Stimulated activated memory B cell treated with anti-CD40 and anti-IgM and Interleukin-4, amounts not matched to agents 10 μg/mL and 1 μg/mL and 100 μg/mL, for 72 hours (primary cell): Measurements from ENCODE around the gene AAK1.
A peak's percentile ranks its signal among the peaks of the same experiment; 100 is the strongest.

ENCODE experiments used
- ATAC-seq: fragments of 150-1000 bp; cut with Tn5 transposase; 2 replicates; pipeline ENCODE4 v1.10.0; 2021
- H3K27ac Mint-ChIP-seq: one replicate; pipeline ENCODE4 v1.8.0; 2022; ENCODE audit warnings: mild to moderate bottlenecking, mixed read lengths
- H3K27me3 Mint-ChIP-seq: one replicate; pipeline ENCODE4 v1.8.0; 2022; ENCODE audit warnings: mixed read lengths
- H3K36me3 Mint-ChIP-seq: one replicate; pipeline ENCODE4 v1.8.0; 2022; ENCODE audit warnings: mixed read lengths
- H3K4me1 Mint-ChIP-seq: one replicate; pipeline ENCODE4 v1.8.0; 2022; ENCODE audit warnings: mixed read lengths
- H3K4me3 Mint-ChIP-seq: one replicate; pipeline ENCODE4 v1.8.0; 2022; ENCODE audit warnings: mild to moderate bottlenecking, moderate library complexity, mixed read lengths
- H3K9me3 Mint-ChIP-seq: one replicate; pipeline ENCODE4 v1.8.0; 2022; ENCODE audit warnings: mixed read lengths

Gene AAK1

DNA sequence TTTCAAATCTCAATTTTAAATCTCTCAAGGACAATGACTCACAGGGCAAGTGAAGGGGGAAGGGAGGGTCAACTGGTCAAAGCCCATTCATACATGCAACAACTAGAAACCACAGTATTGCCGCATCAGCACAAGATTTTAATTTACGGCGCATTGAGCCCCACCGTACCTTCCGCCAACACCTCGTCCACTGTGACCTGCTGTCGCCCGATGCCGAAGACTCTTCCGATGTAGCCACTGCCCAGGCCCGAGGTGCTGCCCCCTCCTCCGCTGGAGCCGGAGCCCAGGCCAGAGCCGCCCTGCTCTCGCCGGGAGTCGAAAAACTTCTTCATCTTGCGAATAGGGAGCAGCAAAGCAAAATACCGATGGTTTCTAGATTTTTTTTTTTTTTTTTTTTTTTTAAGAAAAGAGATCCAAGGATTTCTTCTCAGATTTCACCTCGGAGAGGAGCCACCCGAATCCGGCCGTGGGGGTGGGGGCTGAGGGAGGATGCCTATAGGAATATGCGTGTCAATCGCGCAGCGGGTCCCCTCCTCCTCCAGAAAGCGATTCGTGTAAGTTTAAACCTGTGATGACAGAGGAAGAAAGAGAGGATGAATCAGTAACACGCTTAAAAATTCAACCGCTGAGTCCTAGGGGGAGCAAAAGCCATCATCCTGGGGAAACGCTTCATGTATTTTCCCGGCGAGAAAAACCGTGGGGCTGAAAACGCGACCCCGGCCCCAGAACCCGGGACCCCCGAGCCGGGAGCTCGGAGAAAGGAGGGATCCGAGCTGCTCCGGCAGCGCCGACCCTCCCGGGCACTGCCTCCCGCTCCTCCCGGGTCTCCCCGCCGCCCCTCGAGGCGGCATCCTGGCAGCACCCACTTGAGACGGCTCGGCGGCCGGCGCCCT is 584 bp downstream of the AAK1 start:
- Mint-ChIP-seq H3K27me3 (peaks cover 79% of the 10 kb centered on the region), H3K4me3 (peak overlapping the region; percentile 88), H3K27ac (peak overlapping the region; percentile 84), H3K4me1 (peaks cover 25% of the 10 kb centered on the region), H3K36me3 (no peaks in the 10 kb centered on the region), H3K9me3 (no peaks in the 10 kb centered on the region)
- ATAC-seq = peak; percentile 16

DNA sequence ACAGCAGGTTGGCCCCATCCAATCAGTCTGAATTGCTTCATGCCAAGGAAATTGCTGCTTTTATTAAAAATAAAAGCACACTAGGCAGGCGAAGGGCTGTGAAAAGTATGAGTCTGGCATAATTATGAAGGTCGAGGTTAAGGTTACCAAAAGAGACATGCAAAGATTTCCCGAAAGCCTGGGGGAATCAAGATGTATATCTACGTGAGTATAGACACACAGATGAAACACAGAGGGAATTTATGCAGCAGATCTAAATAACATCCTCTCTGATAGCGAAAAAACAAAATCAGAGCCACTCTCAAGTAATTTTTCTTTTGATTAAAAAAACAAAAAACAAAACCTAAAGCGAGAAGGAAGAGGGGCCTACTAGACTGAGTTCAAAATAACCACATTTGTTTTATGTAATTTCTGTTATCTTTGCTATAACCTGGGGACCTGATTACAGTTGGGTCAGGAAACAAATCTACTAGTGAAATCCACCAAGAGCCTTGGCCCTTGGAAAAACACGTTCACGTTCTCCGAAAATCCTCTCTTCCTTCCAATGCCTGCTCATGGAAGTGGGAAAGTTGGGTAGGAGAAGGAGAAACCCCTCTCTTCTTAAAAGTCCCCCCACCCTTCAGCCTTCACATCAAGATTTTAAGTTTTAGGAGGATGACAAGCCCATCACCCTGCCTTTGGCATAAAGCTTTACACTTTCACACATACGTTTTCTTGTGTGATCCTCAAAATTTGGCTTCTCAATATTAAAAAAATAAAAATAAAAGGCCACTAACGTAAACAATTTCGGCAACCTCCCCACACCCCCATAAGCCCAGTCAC is 1.4 kb downstream of the AAK1 start:
- Mint-ChIP-seq H3K9me3 (no peaks in the 10 kb centered on the region), H3K27me3 (peaks cover 77% of the 10 kb centered on the region), H3K4me1 (peaks cover 21% of the 10 kb centered on the region), H3K36me3 (no peaks in the 10 kb centered on the region), H3K4me3 (peak overlapping the region; percentile 88), H3K27ac (no peak overlapping the region)
- ATAC-seq = no peak

DNA sequence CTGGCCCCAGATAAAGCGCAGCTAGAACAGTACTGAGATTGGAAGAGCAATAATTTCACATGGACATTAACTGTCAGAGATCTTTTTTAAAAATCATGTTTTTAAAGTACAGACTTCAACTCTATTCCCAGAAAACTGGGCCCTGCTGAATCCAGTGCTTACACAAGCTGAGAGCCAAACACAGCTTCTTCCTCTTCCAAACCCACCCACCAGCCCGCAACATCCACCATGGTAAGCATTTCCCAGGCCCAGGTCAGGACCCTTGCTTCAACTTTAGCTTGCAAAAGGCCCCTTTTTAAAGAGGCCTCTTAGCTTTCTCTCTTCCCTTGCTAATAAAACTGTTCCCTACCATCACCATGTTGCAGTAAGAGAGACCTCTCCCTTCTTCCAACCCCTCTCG is 2.1 kb downstream of the AAK1 start:
- Mint-ChIP-seq H3K9me3 (no peaks in the 10 kb centered on the region), H3K36me3 (no peaks in the 10 kb centered on the region), H3K4me3 (no peak overlapping the region), H3K27me3 (peaks cover 71% of the 10 kb centered on the region), H3K27ac (no peak overlapping the region), H3K4me1 (peaks cover 18% of the 10 kb centered on the region)
- no peak for ATAC-seq

DNA sequence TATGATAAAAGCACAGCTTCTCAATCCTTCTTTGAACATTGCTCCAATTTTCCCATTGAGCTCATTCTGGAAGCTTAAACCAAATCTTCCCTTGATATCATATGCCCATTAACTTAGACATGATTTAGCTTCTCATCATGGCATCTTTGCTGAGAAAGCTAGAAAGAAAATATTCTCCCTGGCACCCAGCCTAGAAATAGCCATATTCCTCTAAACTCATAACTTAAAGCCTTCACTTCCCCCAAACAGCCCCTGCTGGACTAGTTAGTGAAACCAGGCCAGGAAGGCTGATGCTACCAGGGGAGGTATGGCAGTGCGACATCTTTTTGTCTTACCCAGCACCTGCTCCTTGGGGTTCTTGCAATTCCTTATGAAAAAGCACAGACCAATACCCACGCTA is 4.3 kb downstream of the AAK1 start:
- no peak for ATAC-seq
- peaks cover 49% of the 10 kb centered on the region for H3K27me3 Mint-ChIP-seq
- peaks cover 6% of the 10 kb centered on the region for H3K4me1 Mint-ChIP-seq
- no peaks in the 10 kb centered on the region for H3K9me3 Mint-ChIP-seq
- no peak overlapping the region for H3K27ac Mint-ChIP-seq
- H3K36me3 Mint-ChIP-seq = no peaks in the 10 kb centered on the region
- H3K4me3 Mint-ChIP-seq = no peak overlapping the region

DNA sequence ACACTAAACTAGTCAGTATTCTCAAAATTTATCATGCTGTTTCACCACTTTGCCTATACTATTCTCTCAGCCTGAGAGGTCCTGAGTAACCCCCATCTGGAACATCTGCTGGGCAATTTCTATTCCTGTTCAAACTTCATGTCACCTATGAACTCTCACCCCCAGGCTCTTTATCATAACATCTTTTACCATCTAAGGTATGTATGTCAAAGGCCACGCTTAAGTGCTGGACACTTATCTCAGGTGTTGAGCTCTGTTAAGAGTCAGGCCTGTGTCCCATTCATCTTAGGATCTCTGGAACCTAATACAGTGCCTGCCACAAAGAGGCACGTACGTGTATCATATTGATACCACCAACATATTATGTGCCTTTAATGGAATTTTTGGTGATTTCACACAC is 4.9 kb downstream of the AAK1 start:
- Mint-ChIP-seq H3K4me3 (no peak overlapping the region), H3K27me3 (peaks cover 49% of the 10 kb centered on the region), H3K27ac (no peak overlapping the region), H3K4me1 (peaks cover 6% of the 10 kb centered on the region), H3K36me3 (no peaks in the 10 kb centered on the region), H3K9me3 (no peaks in the 10 kb centered on the region)
- no peak for ATAC-seq

DNA sequence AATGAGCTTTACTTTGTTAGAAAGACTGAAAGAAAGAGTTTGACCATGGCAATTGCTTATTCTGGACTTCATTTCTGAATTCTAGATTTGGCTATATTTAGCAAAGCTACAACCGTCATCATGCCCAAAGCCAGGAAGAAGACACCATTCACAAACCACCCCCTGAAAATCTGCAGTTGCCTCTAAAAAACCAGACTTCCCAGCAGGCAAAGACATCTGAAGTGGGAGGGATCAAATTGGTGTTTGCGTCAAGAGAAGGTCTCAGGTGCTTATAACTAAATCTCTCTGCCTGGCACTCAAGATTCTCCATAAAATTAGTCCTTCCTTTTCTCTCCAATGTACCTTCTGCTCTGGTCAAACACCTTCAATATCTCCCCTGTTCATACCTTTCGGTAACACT is 5.6 kb downstream of the AAK1 start:
- H3K9me3 Mint-ChIP-seq = no peaks in the 10 kb centered on the region
- ATAC-seq = no peak
- H3K36me3 Mint-ChIP-seq = no peaks in the 10 kb centered on the region
- H3K27ac Mint-ChIP-seq = no peak overlapping the region
- peaks cover 5% of the 10 kb centered on the region for H3K4me1 Mint-ChIP-seq
- peaks cover 48% of the 10 kb centered on the region for H3K27me3 Mint-ChIP-seq
- H3K4me3 Mint-ChIP-seq = no peak overlapping the region

DNA sequence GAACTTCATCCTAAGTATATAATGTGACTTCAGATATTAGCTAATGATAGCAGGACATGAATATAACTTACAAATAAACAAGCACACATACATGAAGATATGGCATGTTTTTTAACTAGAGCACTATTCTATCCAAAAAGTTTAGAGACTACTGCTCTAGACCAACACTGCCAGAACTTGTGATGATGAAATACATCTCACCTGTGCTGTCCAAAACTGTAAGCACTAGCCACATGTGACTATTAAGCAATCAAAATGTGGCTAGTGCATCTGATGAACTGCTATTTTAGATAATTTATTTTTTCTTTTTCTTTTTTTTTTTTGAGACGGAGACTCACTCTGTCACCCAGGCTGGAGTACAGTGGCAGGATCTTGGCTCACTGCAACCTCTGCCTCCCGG is 7.1 kb downstream of the AAK1 start:
- Mint-ChIP-seq H3K27me3 (peaks cover 32% of the 10 kb centered on the region), H3K4me3 (no peak overlapping the region), H3K27ac (no peak overlapping the region), H3K4me1 (no peaks in the 10 kb centered on the region), H3K36me3 (no peaks in the 10 kb centered on the region), H3K9me3 (no peaks in the 10 kb centered on the region)
- no peak for ATAC-seq

DNA sequence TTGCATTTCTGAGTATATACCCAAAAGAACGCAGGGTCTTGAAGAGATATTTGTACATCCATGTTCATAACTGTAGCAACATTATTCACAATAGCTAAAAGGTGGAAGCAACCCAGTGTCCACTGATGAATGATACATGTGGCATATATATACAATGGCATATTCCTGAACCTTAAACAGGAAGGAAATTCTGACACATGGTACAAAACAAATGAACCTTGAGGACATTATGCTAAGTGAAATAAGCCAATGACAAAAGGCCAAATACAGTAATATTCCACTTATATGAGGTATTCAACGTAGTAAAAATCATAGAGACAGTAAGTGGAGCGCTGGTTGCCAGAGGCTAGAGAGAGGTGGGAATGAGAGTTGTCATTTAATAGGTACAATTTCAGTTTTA is 8.1 kb downstream of the AAK1 start:
- ATAC-seq = no peak
- no peaks in the 10 kb centered on the region for H3K36me3 Mint-ChIP-seq
- peaks cover 23% of the 10 kb centered on the region for H3K27me3 Mint-ChIP-seq
- no peak overlapping the region for H3K4me3 Mint-ChIP-seq
- H3K4me1 Mint-ChIP-seq = no peaks in the 10 kb centered on the region
- no peaks in the 10 kb centered on the region for H3K9me3 Mint-ChIP-seq
- no peak overlapping the region for H3K27ac Mint-ChIP-seq

DNA sequence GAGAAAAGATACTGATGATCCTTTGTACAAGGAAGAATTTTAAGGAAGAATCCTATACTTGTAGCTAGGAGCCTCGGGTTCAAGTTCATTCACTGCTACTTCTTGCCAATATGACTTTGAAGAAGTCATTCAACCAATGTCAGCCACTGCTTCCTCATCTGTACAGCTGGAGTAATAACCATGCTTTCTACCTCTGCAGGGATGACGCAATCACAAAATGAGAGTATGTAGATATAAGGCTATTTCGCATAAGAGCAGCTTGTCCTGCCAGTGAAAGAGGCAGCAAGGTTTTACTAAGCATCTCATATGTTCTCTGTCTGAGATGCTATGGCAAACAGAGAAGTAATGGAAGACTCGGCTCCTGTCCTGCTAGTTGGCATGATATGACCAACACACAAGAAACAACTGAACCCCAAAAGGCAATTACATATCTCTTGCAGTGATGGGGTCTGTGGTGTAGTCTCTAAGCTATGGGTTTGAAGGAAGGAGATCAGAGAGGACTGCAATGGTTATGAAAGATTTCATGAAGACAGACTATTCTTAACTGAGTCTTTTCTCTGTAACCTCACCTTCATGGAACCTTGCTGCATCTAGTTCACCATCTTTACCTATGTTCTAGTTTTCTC is 9.2 kb downstream of the AAK1 start:
- Mint-ChIP-seq H3K4me3 (no peak overlapping the region), H3K27ac (no peak overlapping the region), H3K27me3 (peaks cover 11% of the 10 kb centered on the region), H3K4me1 (no peaks in the 10 kb centered on the region), H3K36me3 (no peaks in the 10 kb centered on the region), H3K9me3 (no peaks in the 10 kb centered on the region)
- ATAC-seq = no peak

DNA sequence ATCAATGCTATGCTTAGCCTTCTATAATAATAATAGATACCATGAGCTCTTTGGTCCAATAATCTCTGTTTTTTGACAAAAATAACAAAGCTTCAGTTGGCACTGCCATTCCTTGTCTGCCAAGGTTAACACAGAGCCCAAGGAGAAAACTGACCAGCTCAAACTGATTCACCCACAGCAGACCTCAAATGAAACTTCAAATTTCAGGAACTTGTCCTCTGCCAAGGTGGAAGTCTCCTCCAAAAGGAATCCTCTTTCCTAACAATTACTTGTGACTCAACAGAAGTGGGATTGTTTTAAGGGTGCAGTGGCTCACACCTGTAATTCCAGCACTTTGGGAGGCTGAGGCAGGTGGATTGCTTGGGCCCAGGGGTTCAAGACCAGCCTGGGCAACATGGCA is 12.1 kb downstream of the AAK1 start:
- Mint-ChIP-seq H3K4me3 (no peak overlapping the region), H3K27ac (no peak overlapping the region), H3K4me1 (no peaks in the 10 kb centered on the region), H3K9me3 (no peaks in the 10 kb centered on the region), H3K36me3 (no peaks in the 10 kb centered on the region), H3K27me3 (no peaks in the 10 kb centered on the region)
- no peak for ATAC-seq

DNA sequence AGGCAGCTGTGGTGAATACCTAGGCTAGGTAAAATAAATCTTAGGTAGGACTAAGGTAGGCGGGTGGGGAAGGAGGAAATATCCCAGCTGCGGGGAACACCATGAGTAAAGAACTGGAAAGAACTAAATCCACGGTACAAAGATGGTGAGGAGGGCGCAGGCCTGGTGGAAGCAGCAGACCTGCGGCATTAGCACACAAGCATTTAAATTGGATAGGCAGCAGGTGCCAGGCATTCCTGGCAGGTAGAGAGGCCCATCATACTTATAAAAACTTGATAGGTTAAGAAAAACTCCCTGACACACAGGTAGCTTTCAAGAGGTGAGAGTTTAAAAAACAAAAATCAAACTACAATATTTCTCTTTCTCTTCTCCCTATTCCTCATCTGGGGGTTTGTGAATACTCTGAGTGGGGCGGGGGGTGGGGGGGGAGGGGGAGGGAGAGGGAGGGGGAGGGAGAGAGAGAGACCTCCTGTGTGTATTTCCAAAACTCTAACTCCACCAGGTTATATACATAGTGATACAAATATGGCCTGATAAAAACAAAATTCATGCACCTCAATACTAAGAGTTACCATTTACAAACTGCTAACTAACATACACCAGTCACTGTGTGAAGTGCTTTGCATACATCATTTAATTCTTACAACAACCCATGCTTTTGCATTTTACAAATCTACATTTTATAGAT is 13.5 kb downstream of the AAK1 start:
- Mint-ChIP-seq H3K4me3 (no peak overlapping the region), H3K27ac (no peak overlapping the region), H3K27me3 (no peaks in the 10 kb centered on the region), H3K4me1 (no peaks in the 10 kb centered on the region), H3K36me3 (no peaks in the 10 kb centered on the region), H3K9me3 (no peaks in the 10 kb centered on the region)
- no peak for ATAC-seq

DNA sequence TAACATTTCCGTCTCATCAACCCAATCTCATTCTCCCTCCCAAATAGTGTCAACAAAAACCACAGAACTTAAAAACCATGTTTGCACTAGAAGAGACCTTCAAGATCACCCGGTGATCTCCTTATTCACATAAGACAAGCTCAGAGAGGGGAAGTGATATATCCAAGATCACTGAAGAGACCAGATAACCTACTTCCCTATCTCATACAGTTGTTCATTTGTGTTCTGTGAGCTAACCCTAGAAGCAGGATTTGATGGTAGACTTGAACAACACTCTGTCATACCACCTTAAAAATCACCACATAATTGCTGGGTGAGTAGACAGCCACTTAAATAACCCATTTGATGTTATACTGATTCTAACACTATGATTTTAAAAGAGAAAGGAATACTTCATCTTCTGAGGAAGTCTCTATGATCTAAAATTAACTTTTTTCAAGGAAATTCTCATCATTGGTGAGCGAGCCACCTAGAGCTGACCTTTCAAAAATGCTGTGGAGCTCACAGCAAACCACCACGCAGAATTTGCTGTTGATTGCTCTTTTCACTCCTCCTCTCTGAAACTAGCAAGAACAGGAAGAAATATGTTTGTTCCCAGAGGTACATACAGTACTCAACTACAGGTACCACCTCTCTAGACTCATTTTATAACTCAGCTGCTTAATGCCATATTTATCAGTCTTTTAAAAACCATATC is 15.1 kb downstream of the AAK1 start:
- Mint-ChIP-seq H3K27ac (no peak overlapping the region), H3K9me3 (no peaks in the 10 kb centered on the region)
- peak; percentile 54 for ATAC-seq

DNA sequence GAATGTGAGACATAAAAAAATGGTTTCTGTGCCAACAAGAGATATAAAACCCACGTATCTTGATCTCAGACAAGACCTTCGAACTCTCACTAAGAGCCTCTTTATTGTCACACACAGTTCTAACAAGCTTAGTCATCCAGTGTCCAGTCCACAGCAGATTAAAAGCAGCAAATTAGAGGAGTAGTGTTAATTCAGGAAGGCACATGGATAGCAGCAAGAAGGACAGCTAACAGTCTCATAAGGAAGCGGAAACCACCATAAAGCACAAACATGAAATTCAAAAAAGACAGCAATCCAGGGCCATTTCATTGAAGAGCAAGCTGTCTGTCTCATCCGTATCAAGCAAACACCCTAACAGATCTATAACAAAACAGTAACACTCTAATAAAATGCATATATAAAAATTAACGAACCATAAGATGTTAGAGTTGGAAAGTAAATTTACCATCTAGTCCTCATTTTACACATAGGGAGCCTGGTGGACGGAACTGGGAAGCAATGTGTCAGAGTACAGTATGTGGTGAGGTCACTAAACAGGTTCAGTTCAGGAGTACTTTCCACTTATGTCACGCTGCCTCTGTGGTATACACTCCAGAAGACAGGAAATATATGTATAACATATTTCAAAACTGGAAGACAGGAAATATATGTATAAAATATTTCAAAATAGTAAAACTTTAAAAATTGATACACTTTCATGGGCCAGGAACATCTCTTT is 18.3 kb downstream of the AAK1 start:
- Mint-ChIP-seq H3K4me3 (no peak overlapping the region), H3K27me3 (no peaks in the 10 kb centered on the region), H3K4me1 (no peaks in the 10 kb centered on the region), H3K9me3 (no peaks in the 10 kb centered on the region), H3K27ac (no peak overlapping the region), H3K36me3 (no peaks in the 10 kb centered on the region)
- no peak for ATAC-seq

More for the DNA sequence above, 15.1 kb downstream of the AAK1 start:
- no peaks in the 10 kb centered on the region for H3K4me1 Mint-ChIP-seq
- H3K4me3 Mint-ChIP-seq = no peak overlapping the region
- no peaks in the 10 kb centered on the region for H3K27me3 Mint-ChIP-seq
- H3K36me3 Mint-ChIP-seq = no peaks in the 10 kb centered on the region

DNA sequence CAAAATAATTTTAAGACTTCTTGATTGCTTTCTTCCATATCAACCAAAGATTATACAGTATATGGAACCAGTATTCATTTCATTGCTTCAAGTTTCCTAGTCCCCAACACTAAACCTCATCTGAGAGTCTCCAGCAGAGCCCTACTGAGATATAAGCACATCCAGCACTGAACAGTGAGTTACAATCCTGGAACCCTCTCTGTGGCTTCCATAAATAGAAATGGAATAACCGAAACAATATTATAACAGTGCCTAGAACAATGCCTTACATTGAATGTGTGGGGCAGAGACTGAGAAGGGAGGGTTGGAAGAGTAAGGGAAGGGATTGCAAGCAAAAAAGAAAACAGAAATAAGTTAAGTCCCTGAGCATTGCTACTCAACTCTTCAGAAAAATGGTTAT is 18.9 kb downstream of the AAK1 start:
- ATAC-seq = no peak
- no peak overlapping the region for H3K4me3 Mint-ChIP-seq
- H3K27me3 Mint-ChIP-seq = no peaks in the 10 kb centered on the region
- H3K27ac Mint-ChIP-seq = no peak overlapping the region
- no peaks in the 10 kb centered on the region for H3K9me3 Mint-ChIP-seq
- no peaks in the 10 kb centered on the region for H3K36me3 Mint-ChIP-seq
- no peaks in the 10 kb centered on the region for H3K4me1 Mint-ChIP-seq
